Raji (cell line): ENCODE results near the gene CACNA1B.

Experiments used
- POLR2A ChIP-seq: IDR thresholded peaks from 2 replicates; pipeline ENCODE4 v1.6.1; 2011; ENCODE audit warnings: low read depth, low read length, control low read depth; ENCODE audit not compliant: insufficient read depth

The CACNA1B gene

GRCh38 chr9:138075496-138075895 lies 197.9 kb downstream of the CACNA1B start:
- no peak for TF ChIP-seq POLR2A

GRCh38 chr9:138075961-138076649 lies 198.5 kb downstream of the CACNA1B start:
- TF ChIP-seq POLR2A: no peak

DNA sequence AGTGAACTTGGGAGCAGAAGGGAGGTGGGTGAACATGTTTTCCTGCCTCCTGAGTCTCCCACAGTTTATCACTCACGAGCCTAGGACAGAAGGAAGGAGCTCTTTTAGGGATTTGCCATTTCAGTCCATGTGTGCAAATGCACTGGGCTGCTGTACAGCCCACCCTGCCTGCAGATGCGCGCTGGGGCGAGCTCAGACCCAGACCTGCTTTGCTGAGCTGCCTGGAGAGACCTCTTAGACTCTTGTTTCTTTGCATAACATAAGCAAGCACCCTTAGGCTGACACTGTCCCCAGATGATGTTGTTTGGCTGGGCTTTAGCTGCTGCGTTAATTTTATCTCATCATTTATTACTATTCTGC lies 199.0 kb downstream of the CACNA1B start:
- TF ChIP-seq POLR2A: no peak

DNA sequence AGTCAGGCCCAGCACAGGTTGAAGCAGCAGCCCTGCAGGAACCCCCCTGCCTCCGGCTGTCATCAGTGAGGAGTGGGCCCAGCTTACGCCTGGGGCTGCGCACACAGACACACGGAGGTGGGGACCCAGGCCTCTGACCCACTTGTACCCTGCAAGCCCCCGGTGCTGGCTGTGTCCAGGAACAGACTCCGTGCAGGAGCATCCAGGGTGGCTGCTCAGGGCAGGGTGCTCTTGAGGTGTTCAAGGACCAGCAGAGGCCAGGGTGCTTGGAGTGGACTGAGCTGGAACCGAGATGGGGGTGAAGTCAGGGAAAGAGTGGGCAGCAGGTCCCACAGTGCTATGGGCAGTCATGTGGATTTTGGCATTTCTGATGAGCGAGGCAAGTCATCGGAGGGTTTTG lies 199.5 kb downstream of the CACNA1B start:
- TF ChIP-seq POLR2A: no peak

DNA sequence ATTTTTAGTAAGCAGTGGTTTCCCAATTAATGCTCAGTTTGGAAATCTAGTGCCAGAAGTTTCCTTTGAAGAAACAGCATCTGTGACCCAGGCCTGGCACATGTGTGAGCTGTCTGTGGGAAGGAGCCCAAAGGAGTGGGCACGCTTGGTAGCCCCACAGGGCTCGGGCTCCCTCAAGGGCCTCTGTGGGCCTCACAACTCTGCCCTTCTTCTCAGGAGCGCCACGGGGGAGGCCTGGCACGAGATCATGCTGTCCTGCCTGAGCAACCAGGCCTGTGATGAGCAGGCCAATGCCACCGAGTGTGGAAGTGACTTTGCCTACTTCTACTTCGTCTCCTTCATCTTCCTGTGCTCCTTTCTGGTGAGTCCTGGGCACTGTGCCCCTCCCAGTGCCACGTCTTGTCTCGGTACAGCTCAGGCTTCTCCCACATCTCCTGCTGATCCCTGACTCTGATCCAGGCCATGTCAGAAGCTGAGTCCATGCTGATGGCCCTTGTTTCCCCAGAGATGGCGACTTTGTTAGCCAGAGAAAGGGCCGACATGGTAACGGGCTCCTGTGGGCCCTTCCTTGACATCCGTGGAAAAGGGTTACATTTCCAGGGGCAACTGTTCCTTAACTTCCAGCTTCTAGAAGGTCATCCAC lies 200.4 kb downstream of the CACNA1B start:
- TF ChIP-seq POLR2A: no peak

DNA sequence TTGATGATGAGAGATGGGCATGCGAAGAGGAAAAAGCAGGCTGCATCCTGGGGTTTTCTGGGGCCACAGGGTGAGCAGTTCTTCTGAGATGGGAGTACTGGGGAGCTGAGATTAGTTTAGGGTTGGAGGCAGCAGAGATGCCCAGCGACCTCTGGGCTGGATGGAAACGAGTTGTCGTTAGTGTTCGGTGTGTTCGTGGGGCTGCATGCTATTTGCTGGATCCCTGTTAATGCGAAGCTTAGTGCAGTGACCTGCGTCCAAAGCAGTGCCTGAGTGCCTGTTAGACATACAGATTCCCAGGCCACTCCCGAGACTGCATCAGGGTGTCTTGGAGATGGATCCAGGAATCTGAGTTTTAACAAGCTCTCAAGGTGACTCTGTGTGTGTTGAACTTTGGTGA lies 201.3 kb downstream of the CACNA1B start:
- no peak for TF ChIP-seq POLR2A

- no peak for TF ChIP-seq POLR2A
Measured at GRCh38 chr9:138080979-138081378, 203.4 kb downstream of the CACNA1B start.

GRCh38 chr9:138082918-138083636 lies 205.5 kb downstream of the CACNA1B start:
- TF ChIP-seq POLR2A: no peak

- TF ChIP-seq POLR2A: no peak
Measured at GRCh38 chr9:138083873-138084272, 206.3 kb downstream of the CACNA1B start.

DNA sequence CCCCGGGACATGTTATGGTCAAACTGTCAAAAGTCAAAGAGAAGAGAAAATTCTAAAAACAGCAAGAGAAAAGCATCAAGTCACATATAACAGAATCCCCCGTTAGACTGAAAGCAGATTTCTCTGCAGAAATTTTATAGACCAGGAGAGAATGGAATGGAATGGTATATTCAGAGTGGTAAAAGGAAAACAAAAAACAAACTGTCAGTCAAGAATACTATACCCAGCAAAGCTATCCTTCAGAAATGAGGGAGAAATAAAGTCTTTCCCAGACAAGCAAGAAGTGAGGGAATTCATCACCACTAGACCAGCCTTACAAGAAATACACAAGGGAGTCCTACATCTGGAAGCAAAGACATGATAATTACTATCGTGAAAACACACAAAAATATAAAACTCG lies 208.0 kb downstream of the CACNA1B start:
- TF ChIP-seq POLR2A: no peak

DNA sequence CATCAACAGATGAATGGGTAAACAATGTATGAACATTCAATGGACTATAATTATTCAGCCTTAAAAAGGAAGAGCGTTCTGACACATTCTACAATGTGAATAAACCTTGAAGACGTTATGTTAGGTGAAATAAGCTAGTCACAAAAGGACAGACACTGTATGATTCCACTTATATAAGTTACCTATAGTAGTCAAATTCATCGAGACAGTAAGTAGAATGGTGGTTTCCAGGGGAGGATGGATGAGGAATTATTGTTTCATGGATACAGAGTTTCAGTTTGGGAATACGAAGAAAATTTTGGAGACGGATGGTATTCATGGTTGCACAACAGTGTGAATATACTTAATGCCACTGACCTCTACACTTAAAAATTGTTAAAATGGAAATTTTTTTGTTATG lies 216.4 kb downstream of the CACNA1B start:
- no peak for TF ChIP-seq POLR2A

DNA sequence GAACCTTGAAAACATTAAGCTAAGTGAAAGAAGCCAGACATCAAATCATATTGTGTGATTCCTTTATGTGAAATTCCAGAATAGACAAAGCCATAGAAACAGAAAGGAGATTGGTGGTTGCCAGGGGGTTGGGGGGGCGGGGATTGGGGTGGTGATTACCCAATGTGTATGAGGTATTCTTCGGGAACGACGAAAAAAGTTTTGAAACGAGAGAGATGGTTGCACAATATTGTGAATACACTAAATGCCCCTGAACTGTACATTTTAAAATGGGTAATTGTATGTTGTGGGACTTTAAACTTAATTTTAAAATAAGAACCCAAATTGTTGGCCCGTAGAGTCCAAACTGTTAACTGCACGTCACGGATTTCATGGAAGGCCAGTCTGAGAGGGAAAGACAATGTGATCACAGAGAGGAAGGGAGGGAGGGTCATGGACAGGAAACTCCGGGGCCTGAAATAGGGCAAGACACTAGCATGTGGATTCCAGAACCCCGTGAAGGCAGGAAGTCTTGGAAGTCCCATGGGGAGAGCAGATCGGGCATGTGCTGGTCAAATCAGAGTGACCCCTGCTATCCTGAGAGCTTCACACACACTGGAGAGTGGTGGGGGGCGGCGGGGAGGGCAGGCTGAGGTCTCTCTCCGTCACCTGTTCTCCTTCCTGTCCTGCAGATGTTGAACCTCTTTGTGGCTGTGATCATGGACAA lies 218.4 kb downstream of the CACNA1B start:
- TF ChIP-seq POLR2A: no peak

GRCh38 chr9:138096519-138096845 lies 218.9 kb downstream of the CACNA1B start:
- no peak for TF ChIP-seq POLR2A

DNA sequence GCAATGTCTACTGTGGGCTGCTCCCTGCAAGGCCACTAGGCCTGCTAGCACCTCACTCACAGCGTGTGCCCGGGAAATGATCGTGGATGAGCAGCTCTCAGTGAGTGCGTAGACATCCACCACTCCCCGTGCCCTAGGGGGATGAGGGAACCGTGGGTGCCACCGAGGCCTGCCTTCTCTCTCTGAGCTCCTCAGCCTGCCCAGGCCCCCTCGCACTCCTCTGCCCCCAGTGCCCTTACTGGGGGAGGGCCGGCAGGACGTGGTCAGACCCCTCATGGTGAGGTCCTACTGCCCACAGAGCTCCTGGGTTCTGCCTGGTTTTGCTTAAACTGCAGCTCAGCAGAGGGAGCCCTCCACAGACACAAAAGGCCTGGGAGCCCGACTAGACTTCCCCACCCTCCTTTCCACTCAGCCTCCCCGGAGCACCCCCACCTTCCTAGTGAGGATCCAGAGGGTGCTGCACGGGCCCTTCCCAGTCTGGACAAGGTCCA lies 220.0 kb downstream of the CACNA1B start:
- no peak for TF ChIP-seq POLR2A

- TF ChIP-seq POLR2A: no peak
Measured at GRCh38 chr9:138098116-138098907, 220.7 kb downstream of the CACNA1B start.
